MV-4-11 (cell line): ENCODE measurements around the gene DENND5B.

ENCODE experiments used
- DNase-seq: peaks from one replicate; lab custom pipeline; 2025; lab: John Stamatoyannopoulos, UW

DENND5B gene

GRCh38 chr12:31471823-31472222, 119.1 kb downstream of the DENND5B start:
- no peak for DNase-seq

GRCh38 chr12:31471051-31471450, 119.9 kb downstream of the DENND5B start:
- DNase-seq: no peak

DNA sequence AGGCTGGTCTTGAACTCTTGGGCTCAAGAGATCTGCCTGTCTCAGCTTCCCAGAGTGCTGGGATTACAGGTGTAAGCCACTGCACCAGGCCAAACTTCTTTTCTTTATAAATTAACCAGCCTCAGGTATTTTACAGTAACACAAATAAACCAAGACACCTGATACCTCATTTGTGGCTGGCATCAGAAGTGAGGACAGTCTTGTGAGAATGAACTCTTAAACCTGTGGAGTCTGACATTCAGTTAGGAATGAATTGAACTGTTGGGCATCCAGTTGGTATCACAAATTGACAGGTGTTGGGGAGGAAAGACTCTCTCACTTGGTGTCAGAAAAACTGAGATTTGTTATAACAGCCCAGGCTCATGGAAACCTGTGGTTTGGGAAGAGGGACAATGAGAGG, 120.5 kb downstream of the DENND5B start:
- DNase-seq: no peak

GRCh38 chr12:31466768-31467167, 124.2 kb downstream of the DENND5B start:
- no peak for DNase-seq

DNA sequence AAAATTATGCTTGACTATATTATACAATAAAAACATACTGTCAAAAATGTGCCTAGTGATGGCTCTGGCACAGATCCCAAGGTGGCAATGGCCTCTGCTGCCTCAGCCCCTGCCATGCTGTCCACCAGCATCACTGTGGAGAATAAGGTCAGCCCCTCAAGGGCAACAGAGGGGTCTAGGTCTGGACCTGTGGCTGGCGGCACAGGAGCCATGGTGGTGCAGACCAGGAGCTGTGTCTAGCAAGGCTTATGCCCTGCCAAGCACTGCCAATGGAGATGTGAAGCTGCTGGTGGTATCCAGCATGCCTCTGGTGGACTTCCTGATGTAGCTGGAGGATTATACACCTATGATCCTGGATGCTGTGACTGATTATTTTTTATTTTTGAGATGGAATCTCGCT, 125.9 kb downstream of the DENND5B start:
- no peak for DNase-seq

DNA sequence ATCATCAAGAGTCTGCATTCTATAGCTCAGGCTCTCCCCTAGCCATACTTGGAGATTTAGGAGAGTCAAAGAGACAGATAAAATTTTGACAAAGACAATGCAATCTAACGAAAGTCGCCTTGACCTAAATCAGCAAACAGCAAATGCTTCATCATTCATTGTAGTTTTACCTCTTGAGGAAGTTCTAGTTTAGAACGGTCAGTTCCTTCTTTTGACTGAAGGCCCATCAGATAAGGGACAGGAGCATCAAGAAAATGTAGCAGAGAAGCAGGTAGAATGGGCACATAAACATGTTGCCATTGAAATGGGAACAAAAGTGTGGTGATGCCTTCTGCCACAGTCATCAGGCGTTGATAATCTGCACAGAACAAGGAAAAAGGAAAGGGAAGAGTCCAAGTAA, 130.9 kb downstream of the DENND5B start:
- DNase-seq: no peak

DNA sequence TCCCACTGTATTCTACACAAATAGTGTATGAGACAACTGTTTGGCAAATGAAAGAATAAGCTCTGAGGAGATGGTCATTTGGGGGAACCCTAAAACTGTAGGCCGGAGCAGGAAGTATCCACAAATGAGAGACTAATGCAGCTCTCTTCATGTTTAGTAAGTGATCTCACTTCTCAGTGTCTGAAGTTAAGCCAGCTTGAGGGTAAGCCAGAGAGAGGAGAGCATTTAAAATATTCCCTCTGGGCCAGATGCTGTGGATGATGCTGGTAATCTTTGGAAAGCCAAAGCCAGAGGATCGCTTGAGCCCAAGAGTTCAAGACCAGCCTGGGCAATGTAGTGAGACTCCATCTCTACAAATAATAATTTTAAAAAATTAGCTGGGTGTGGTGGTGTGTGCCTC, 134.4 kb downstream of the DENND5B start:
- no peak for DNase-seq

- DNase-seq: no peak
Measured at GRCh38 chr12:31444736-31445135, 146.2 kb downstream of the DENND5B start.

DNA sequence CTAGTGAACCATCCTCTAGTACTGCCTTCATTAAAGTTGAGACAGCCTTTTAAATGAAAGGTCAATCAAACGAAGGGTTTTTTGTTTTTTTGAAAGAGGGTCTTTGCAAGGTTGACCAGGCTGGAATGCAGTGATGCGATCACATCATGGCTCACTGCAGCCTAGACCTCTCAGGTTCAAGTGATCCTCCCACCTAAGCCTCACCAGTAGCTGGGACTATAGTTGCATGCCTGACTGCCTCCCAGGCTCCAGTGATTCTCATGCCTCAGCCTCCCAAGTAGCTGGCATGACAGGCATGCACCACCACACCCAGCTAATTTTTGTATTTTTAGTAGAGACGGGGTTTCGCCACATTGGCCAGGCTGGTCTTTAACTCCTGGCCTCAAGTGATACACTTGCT, 150.3 kb downstream of the DENND5B start:
- DNase-seq: no peak

DNA sequence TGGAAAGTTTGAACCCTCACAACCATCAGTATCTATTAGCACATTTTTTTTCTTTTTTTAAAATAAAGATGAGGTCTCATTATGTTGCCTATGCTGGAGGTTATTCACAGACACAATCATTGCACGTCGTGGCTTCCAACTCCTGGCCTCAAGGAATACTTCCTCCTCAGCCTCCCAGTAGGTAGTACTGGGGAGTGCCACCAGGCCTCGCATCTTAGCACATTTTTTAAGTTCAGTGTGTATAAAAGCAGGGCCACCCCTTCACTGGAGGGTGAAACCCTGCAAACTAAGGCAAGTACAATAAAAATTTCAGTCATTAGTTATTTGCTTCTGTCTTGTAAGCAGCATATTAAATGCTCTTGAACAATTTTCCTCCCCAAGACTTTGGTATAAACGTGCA, 150.8 kb downstream of the DENND5B start:
- no peak for DNase-seq

- no peak for DNase-seq
Measured at GRCh38 chr12:31431721-31432240, 159.2 kb downstream of the DENND5B start.

- no peak for DNase-seq
Measured at GRCh38 chr12:31423405-31423804, 167.5 kb downstream of the DENND5B start.

DNA sequence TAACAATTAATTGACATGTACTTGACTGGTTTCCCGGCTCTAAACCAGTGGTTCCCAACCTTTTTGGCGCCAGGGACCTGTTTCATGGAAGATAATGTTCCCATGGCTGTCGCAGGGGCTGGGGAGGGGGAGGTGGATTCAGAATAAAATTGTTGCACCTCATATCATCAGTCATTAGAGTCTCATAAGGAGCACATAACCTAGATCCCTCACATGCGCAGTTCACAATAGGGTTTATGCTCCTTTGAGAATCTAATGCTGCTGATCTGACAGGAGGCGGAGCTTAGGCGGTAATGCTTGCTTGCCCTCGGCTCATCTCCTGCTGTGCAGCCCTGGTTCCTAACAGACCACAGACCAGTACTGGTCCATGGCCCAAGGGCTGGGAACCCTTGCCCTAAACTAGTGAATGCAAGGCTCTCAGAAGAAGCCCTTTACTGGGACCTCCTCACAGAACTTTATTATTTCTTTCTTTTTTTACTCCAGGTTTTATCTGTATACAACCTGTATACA, 178.6 kb downstream of the DENND5B start:
- no peak for DNase-seq

GRCh38 chr12:31408763-31409162, 182.2 kb downstream of the DENND5B start:
- DNase-seq: no peak

GRCh38 chr12:31407562-31407961, 183.4 kb downstream of the DENND5B start:
- no peak for DNase-seq

DNA sequence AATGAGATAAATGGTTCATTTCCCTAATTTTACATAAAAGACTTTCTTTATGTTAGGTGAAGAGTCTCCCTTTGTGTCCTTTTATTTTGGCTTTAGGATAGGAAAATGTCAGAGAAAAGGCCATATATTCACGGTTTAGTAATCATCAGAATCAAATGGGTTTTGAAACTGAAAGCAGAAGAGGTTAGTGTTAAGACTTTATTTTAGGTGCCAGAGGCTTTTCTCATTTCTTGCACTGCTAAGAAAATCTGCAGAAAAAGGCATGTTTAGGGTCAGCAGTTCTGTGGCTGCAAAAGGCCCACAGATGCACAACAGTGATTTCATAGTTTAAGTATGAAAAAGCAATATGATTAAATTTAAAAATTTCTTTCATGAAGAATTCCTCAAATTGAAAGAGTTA, 184.6 kb downstream of the DENND5B start:
- peak; percentile 80 for DNase-seq

DNA sequence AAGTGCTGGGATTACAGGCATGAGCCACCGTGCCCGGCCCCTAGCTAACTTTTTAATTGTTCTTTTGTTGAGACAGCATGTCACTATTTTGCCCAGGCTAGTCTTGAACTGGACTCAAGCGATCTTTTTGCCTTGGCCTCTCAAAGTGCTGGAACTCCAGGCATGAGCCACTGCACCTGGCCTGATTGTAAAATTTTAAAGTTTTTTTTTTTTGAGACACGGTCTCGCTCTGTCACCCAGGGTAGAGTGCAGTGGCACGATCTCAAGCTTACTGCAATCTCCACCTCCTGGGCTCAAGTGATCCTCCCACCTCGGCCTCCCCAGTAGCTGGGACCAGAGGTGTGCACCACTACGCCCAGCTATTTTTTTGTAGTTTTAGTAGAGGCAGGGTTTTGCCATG, 185.9 kb downstream of the DENND5B start:
- no peak for DNase-seq

DNA sequence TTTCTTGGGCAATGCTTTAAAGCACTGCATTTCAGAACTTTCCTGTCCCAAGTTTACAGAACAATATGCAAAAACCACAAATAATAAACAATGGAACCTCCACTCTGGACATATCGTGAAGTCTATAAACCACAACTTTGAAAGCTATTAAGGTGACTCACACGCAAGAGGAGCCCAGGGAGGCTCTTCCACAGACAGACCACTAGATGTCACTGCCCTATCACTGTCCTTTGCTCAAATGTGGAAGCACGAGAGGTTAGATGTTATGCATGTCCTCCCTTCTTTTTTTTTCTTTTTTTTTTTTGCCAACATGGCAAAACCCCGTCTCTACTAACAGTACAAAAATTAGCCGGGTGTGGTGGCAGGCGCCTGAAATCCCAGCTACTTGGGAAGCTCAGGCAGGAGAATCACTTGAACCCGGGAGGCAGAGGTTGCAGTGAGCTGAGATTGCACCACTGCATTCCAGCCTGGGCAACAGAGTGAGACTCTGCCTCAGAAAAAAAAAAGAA, 187.8 kb downstream of the DENND5B start:
- peak; percentile 86 for DNase-seq

DNA sequence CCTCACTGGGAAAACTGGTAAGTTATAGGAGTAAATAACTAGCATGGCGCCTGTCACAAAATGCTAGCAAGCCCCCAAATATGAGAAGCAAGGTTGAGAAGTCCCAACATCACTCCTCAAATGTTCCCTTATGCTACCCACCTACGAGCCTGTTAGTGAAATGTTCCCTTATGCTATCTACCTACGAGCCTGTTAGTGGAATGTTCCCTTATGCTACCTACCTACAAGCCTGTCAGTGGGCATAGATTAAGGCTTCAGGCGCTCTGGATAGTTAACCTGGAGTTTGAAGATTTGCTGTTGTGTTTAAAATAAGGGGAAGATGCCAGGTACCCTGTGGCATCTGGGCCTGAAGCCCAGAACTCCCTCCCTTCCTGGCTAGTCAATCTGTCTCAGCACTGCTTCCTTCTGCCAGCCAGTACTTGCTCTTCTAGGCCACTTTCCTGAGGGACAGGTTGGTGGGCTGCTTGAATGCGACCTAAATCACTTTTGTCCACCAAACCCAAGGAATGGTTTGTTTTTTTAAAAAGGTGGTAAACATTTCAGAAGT, 197.9 kb downstream of the DENND5B start:
- no peak for DNase-seq

- no peak for DNase-seq
Measured at GRCh38 chr12:31390991-31391390, 199.9 kb downstream of the DENND5B start.

DNA sequence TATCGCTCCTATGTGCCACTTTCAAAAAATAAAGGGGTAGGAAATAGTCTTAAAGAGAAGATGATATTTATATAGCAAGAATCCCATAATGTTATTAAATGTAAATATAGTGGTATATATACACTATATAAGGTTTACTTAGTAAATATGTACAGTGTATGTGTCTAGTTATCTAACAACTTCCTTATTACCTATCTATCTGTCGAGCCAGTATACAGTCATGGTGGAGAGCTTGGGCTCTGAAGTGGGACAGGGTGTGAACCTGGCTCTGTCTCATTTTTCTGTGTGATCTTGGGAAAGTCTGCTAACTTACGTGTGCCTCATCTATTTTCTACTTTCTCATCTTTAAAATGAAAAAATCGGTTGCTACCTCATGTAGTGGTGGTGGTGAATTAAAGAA, 202.2 kb downstream of the DENND5B start:
- DNase-seq: no peak

DNA sequence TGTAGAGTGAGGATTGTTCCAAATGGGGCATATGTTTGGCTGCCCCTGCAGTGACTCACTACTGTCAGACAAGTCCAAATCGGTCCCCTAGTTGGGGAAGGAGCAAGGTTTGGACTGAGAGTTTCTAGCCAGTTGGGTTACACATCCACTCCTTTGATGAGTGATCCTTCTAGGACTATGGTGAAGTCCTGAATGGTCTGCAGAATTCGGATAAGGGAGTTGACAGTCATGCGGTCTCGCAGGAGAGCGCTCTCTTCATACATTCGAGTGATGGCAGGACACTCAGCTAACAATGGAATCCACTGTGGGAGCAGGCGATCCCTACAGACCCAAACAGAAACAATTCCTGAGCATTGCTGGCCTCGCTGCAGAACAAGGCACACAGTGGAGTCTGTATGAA, 203.5 kb downstream of the DENND5B start:
- no peak for DNase-seq

DNA sequence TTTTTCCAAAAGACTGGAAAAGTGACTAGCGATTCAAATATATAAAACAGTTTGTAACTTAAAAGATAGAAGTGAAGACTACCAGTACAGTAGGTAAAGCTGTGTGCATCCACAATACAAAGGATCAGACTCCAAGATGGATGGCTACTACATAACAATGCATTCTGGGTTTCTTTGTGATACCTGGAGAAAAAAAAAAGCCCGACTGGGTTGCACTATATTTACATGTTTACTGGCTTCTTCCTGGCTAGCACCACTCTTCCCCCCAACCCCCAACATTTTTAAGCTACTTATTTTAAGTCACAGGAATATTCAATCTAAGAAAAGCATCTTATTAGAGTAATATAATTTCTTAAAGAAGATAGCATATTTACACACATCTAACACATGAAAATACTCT, 203.9 kb downstream of the DENND5B start:
- no peak for DNase-seq

DNA sequence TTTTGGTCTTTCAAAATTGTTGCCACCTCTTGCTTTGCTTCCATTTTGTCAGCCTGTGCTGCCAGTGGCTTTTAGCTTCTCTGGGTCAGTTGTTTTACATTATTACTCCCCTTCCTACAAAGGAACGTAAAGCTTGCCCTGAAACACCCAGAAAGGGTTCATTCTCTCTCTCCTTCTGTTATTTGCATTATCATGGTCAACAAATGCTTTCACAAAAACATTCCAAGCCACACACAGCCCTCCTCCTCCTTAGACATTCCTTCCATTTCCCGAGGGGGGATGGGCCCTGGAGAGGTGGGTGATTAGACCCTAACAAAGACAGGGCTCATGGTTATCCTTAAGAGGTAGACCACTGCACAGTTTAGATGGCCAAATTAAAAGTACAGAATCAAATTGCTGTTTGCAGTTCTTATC, 204.6 kb downstream of the DENND5B start:
- no peak for DNase-seq
